ENCODE data around the gene SDHAF2. TPM values are rescaled to one million over a fixed set of nuclear protein-coding genes. Genes with fewer than 3 reads are reported as not detected.
A peak's percentile ranks its signal among the peaks of the same experiment; 100 is the strongest.

The SDHAF2 gene
- total and polyA plus RNA-seq, 11 donors, result 25.7 to 124 (median 34.5) TPM

DNA sequence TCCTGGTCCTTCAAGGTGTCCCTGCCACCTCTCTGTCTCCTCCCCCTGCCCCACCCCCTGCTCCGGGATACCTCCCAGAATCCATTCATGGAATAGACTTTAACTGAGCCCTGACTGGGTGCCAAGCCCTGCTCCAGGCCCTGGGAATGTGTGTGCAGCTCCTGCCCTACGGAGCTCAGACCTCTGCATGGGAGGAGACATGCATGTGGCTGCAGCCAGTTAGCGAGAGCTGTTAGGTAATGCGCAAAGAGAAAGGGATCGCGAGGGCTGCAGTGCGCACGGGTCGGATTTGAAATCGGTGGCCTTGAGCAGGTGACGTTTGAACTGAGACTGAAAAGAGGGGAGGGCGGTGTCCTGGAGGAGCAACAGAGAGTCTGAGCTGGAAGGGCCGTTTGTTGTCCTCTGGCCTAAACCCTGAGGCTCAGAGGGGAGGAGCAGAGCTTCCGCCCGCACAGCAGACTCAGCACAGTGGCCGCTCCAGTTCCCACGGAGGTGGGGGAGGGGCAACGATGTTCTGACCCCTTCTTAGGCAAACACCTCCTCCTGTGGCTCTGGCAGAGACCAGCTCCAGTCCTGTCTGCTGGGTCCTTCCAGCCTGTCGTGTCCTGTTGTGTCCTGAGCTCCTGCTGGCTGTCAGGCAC lies 58.8 kb downstream of the SDHAF2 start:
- H3K4me3 ChIP-seq, result peak overlapping the region in 5 of 12 donors; percentile 10 to 28 (median 17)
- H3K27me3 ChIP-seq, result no peaks in the 10 kb centered on the region
- no peaks in the 10 kb centered on the region for H3K36me3 ChIP-seq
- TF ChIP-seq POLR2A (IDR thresholded peaks at IDR 0.05), result no peak
- TF ChIP-seq, protein P1, sequence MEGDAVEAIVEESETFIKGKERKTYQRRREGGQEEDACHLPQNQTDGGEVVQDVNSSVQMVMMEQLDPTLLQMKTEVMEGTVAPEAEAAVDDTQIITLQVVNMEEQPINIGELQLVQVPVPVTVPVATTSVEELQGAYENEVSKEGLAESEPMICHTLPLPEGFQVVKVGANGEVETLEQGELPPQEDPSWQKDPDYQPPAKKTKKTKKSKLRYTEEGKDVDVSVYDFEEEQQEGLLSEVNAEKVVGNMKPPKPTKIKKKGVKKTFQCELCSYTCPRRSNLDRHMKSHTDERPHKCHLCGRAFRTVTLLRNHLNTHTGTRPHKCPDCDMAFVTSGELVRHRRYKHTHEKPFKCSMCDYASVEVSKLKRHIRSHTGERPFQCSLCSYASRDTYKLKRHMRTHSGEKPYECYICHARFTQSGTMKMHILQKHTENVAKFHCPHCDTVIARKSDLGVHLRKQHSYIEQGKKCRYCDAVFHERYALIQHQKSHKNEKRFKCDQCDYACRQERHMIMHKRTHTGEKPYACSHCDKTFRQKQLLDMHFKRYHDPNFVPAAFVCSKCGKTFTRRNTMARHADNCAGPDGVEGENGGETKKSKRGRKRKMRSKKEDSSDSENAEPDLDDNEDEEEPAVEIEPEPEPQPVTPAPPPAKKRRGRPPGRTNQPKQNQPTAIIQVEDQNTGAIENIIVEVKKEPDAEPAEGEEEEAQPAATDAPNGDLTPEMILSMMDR (IDR thresholded peaks at IDR 0.05), result no peak
- WGBS, 4 donors, result 37 to 62% (median 50%) methylated on average over 19 of the region's 19 CpGs
- peak overlapping the region in 9 of 12 donors; percentile 38 to 79 (median 67) for H3K27ac ChIP-seq
- ATAC-seq, result peak; percentile 48 to 76 (median 68)
- intact Hi-C loops (cut with DNase I), result loop anchor here in 2 of 10 donors (10.0 kb wide), 2 partner anchors 86 to 246 kb away; no protein-coding TSS in a partner anchor
- H3K9me3 ChIP-seq, result no peaks in the 10 kb centered on the region
- peaks cover 0 to 25% (median 17%) of the 10 kb centered on the region in 12 donors for H3K4me1 ChIP-seq
- peak; percentile 77 to 88 (median 81) for DNase-seq

DNA sequence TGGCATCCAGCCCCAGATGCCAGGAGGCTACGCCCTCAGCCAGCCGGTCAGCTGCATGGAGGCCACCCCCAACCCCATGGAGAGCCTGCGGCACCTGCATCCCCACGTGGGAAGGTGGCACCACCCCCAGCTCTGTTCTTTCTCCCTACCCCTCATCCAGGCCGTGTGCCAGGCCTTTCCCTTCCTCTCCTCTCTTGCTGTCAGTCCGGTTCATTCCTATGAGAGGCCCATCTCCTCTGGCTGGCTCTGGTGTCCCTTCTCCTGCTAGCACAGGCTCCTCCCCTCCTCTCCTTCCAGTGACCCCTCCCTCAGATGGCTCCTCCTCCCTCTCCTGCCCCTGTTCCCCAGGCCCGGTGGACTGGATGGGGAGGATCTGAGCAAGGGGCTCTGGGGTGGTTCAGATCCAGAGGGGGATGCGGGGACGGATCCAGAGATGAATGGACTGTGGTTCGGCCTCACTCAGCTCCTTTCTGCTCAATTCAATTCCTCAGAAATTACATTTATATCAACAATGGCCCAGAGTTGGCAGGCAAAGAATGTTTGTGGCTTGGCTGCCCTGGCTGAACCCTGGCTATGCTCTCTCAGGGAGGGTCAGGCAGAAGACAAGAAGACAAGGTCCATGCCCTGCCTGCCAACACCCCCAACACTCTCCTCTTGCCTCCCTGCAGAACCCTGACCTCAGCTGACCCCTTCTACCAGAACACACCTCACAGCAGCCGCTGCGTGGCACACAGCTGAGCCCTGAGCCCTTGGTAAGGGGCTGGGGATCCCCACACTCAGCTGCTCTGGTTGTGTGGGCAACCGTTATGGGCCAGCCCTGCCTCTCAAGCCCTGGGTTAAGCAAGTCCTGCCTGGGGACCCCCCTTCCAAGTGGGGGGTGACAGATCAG lies 60.2 kb downstream of the SDHAF2 start:
- Histone ChIP-seq H3K9me3 (no peaks in the 10 kb centered on the region), H3K4me3 (peak overlapping the region in 3 of 12 donors; percentile 10 to 24 (median 12)), H3K27ac (peak overlapping the region in 11 of 12 donors; percentile 3 to 79 (median 60)), H3K4me1 (peaks cover 0 to 38% (median 17%) of the 10 kb centered on the region in 12 donors), H3K36me3 (no peaks in the 10 kb centered on the region), H3K27me3 (no peaks in the 10 kb centered on the region)
- ATAC-seq (peak in 3 of 4 donors; percentile 36 to 42 (median 39)), DNase-seq (peak in 3 of 5 donors; percentile 47 to 67 (median 48))
- intact Hi-C loops (cut with DNase I), result loop anchor here in 2 of 10 donors (10.0 kb wide), 2 partner anchors 85 to 245 kb away; no protein-coding TSS in a partner anchor
- TF ChIP-seq POLR2A (IDR thresholded peaks at IDR 0.05), result no peak
- TF ChIP-seq, protein P1 (IDR thresholded peaks at IDR 0.05), result no peak
- WGBS, 4 donors, result 55 to 67% (median 55%) methylated on average over 10 to 13 of the region's 13 CpGs

DNA sequence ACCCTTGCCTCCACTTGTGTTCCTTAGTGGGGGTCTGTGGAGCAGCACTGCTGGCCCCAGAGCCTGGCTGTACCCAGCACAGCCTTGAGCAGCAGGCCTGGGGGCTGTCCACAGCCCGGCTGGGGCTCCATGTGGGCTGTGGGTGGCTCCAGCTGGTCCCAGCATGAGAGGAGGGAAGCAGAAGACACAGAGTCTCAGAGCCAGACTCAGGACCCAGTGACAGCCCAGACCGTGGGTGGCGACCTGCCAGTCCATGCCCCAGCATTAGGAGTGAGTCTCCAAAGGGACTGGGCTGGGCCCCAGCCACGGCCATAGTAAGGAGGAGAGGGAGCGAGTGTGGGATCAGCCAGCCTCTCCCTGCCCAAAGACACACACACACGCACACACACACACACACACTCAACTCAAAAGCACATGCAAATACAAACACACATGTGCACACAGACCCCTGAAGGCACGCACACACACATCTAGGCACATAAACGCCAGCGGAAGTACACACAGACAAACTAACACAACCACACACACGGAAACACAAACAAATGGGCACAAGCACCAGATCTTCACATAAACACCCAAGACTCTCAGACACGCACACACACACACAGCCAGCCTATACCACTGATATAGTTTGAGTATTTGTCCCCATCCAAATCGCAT lies 61.9 kb downstream of the SDHAF2 start:
- no peaks in the 10 kb centered on the region for H3K27me3 ChIP-seq
- H3K9me3 ChIP-seq, result no peaks in the 10 kb centered on the region
- H3K27ac ChIP-seq, result peak overlapping the region in 1 of 12 donors; percentile 7
- H3K4me3 ChIP-seq, result no peak overlapping the region
- TF ChIP-seq, protein P1 (IDR thresholded peaks at IDR 0.05), result no peak
- TF ChIP-seq POLR2A (IDR thresholded peaks at IDR 0.05), result no peak
- DNase-seq (no peak), ATAC-seq (no peak)
- WGBS, 4 donors, result 81 to 89% (median 85%) methylated on average over 12 of the region's 12 CpGs
- intact Hi-C loops (cut with DNase I), result no loop called here
- no peaks in the 10 kb centered on the region for H3K36me3 ChIP-seq
- H3K4me1 ChIP-seq, result peaks cover 0 to 46% (median 20%) of the 10 kb centered on the region in 12 donors

Data from heart left ventricle (tissue), 16 donors.